Type B pancreatic cell (in vitro differentiated cells): Measurements from ENCODE around the gene ISY1. TPM values are rescaled to one million over a fixed set of nuclear protein-coding genes. Genes with fewer than 3 reads are reported as not detected.
"Not testable (repeated sequence)": the region's sequence is repeated elsewhere in the genome, so short reads cannot be mapped to it uniquely, and the experiment has no call there.

Experiments used
- DNase-seq: peaks from one replicate; pipeline ENCODE4 v3.0.0; 2021; ENCODE audit warnings: mixed read lengths; ENCODE audit not compliant: unreplicated experiment; ENCODE audit errors: extremely low spot score
- H3K27ac Mint-ChIP-seq: 2 replicates; pipeline ENCODE4 v1.8.0; 2021; ENCODE audit warnings: mild to moderate bottlenecking, mixed read lengths
- H3K27me3 Mint-ChIP-seq: 2 replicates; pipeline ENCODE4 v1.8.0; 2021; ENCODE audit warnings: mixed read lengths
- H3K36me3 Mint-ChIP-seq: 2 replicates; pipeline ENCODE4 v1.8.0; 2021; ENCODE audit warnings: mixed read lengths
- H3K4me1 Mint-ChIP-seq: one replicate; pipeline ENCODE4 v1.8.0; 2021; ENCODE audit warnings: mixed read lengths; ENCODE audit not compliant: unreplicated experiment
- H3K4me3 Mint-ChIP-seq: 2 replicates; pipeline ENCODE4 v1.8.0; 2021; ENCODE audit warnings: mild to moderate bottlenecking, mixed read lengths
- H3K9me3 Mint-ChIP-seq: 2 replicates; pipeline ENCODE4 v1.8.0; 2021; ENCODE audit warnings: mixed read lengths
- CTCF ChIP-seq: fragments of 200-600 bp; sonication (generic); conservative IDR thresholded peaks from 2 replicates; pipeline ENCODE4 v1.5.0; 2021; ENCODE audit warnings: antibody characterized with exemption, mild to moderate bottlenecking
- total RNA-seq: library from RNA; stranded (reverse); gene quantifications from 2 replicates; pipeline ENCODE4 v1.2.1, GENCODE V29; 2021; ENCODE audit warnings: low replicate concordance

Gene ISY1
- total RNA-seq, 1 donor from 2014 or later: 33.2 TPM

DNA sequence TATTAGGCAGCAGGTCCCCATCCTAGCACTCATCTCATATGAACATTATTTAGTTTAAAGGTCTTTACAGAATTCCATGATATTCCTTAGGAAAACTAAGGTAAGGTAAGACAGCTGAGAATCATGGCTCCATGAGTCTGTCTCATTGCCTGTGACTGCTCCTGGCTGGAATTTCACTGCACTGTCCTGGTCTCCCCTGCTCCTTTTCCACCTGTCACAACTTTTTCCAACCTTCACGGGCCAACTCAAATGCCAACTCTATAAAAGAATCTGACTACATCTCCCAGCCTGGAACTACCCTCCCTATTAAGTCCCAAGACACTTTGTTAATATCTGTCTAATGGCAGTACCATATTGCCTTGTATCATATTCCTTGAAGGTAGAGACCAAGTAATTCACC, 15.2 kb upstream of the ISY1 start:
- Mint-ChIP-seq H3K4me1 (peaks cover 22% of the 10 kb centered on the region), H3K9me3 (no peaks in the 10 kb centered on the region), H3K36me3 (peaks cover 20% of the 10 kb centered on the region), H3K27ac (peak overlapping the region; percentile 1), H3K27me3 (no peaks in the 10 kb centered on the region), H3K4me3 (no peak overlapping the region)
- no peak for TF ChIP-seq CTCF
- DNase-seq: no peak

DNA sequence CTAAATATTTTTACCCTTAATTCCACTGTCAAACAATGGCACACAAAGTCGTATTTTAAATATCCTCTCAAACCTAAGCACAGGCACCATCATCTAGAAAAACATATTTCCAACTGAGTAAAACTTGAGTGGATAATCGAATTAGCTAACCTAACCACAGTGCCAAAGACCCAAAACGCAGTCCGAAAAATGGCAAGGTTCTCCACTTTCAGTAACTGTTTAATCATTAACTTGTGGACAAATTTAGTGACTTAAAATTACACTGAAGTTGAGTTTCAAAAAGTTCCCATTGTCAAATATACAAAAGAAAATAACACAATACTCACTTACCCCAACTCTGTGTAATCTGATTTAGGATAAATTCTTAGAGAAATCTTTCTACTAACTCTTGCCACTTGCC, 12.9 kb upstream of the ISY1 start:
- peak overlapping the region; percentile 45 for H3K27ac Mint-ChIP-seq
- peaks cover 11% of the 10 kb centered on the region for H3K4me1 Mint-ChIP-seq
- no peak overlapping the region for H3K4me3 Mint-ChIP-seq
- no peaks in the 10 kb centered on the region for H3K9me3 Mint-ChIP-seq
- no peak for TF ChIP-seq CTCF
- no peak for DNase-seq
- H3K36me3 Mint-ChIP-seq: peaks cover 32% of the 10 kb centered on the region
- H3K27me3 Mint-ChIP-seq: no peaks in the 10 kb centered on the region

GRCh38 chr3:129173206-129173605, 12.3 kb upstream of the ISY1 start:
- DNase-seq: no peak
- Mint-ChIP-seq H3K27ac (no peak overlapping the region), H3K9me3 (no peaks in the 10 kb centered on the region), H3K36me3 (peaks cover 32% of the 10 kb centered on the region), H3K4me1 (peaks cover 9% of the 10 kb centered on the region), H3K4me3 (no peak overlapping the region), H3K27me3 (no peaks in the 10 kb centered on the region)
- no peak for TF ChIP-seq CTCF

- Mint-ChIP-seq H3K36me3 (peaks cover 38% of the 10 kb centered on the region), H3K27ac (no peak overlapping the region), H3K9me3 (no peaks in the 10 kb centered on the region), H3K4me1 (peaks cover 11% of the 10 kb centered on the region), H3K27me3 (no peaks in the 10 kb centered on the region), H3K4me3 (no peak overlapping the region)
- DNase-seq: no peak
- no peak for TF ChIP-seq CTCF
These were observed 5.9 kb upstream of the ISY1 start for GRCh38 chr3:129166579-129167332.

DNA sequence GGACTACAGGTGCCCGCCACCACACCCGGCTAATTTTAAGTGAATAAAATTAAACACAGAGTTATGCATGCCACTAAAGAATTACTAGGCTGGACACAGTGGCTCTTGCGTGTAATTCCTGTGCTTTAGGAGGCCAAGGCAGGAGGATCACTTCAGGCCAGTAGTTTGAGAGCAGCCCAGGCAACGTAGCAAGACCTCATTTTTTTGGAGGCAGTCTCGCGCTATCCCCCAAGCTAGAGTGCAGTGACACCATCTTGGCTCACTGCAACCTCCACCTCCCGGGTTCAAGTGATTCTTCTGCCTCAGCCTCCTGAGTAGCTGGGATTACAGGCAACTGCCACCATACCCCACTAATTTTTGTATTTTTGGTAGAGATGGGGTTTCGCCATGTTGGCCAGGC, 4.7 kb upstream of the ISY1 start:
- Mint-ChIP-seq H3K36me3 (peaks cover 30% of the 10 kb centered on the region), H3K4me1 (peaks cover 11% of the 10 kb centered on the region)
- not testable (repeated sequence) for H3K27me3 Mint-ChIP-seq, H3K27ac Mint-ChIP-seq, H3K9me3 Mint-ChIP-seq, DNase-seq, H3K4me3 Mint-ChIP-seq

DNA sequence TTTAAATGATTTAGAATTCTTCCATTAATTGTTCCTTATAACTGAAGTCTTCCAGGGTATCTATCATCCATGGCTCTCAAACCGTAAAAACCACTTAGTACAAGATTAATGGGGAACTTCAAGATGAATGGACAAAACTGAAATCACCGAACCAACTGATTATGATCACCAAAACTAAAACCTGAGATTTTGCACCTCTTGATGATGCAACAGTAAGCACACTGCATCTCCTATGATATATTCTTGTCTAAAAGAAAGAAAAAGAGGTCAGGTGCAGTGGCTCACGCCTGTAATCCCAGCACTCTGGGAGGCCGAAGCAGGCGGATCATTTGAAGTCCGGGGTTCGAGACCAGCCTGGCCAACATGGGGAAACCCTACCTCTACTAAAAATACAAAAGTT, 3.6 kb upstream of the ISY1 start:
- peaks cover 19% of the 10 kb centered on the region for H3K36me3 Mint-ChIP-seq
- H3K9me3 Mint-ChIP-seq: no peaks in the 10 kb centered on the region
- no peak for DNase-seq
- H3K27ac Mint-ChIP-seq: no peak overlapping the region
- H3K27me3 Mint-ChIP-seq: no peaks in the 10 kb centered on the region
- no peak for TF ChIP-seq CTCF
- no peak overlapping the region for H3K4me3 Mint-ChIP-seq
- H3K4me1 Mint-ChIP-seq: peaks cover 18% of the 10 kb centered on the region
